KMS-11 (cell line): Measurements from ENCODE around the gene A2M.

Source experiments
- H2AFZ ChIP-seq: fragments of 200-600 bp; sonication (generic); 2 replicates; pipeline ENCODE4 v1.6.1; 2016; ENCODE audit warnings: antibody characterized with exemption, mixed run types, low read depth
- H3K27ac ChIP-seq: fragments of 200-600 bp; sonication (generic); 2 replicates; pipeline ENCODE4 v1.6.1; 2016; ENCODE audit warnings: mild to moderate bottlenecking, mixed run types
- H3K27me3 ChIP-seq: fragments of 200-600 bp; sonication (generic); 2 replicates; pipeline ENCODE4 v1.6.1; 2017; ENCODE audit warnings: mild to moderate bottlenecking, low read depth, mixed run types, moderate library complexity; ENCODE audit not compliant: insufficient read depth
- H3K36me3 ChIP-seq: fragments of 200-600 bp; sonication (generic); 2 replicates; pipeline ENCODE4 v1.6.1; 2017; ENCODE audit warnings: mild to moderate bottlenecking, mixed run types; ENCODE audit not compliant: insufficient read depth
- H3K4me1 ChIP-seq: fragments of 200-600 bp; sonication (generic); 2 replicates; pipeline ENCODE4 v1.6.1; 2016; ENCODE audit warnings: mild to moderate bottlenecking, low read depth, mixed run types; ENCODE audit not compliant: poor library complexity, severe bottlenecking
- H3K4me2 ChIP-seq: fragments of 200-600 bp; sonication (generic); 2 replicates; pipeline ENCODE4 v1.7.0; 2016; ENCODE audit warnings: mild to moderate bottlenecking, mixed run types
- H3K4me3 ChIP-seq: fragments of 200-600 bp; sonication (generic); IDR thresholded peaks from 2 replicates; pipeline ENCODE4 v1.6.1; 2017; ENCODE audit warnings: low read depth, low read length, mixed read lengths; ENCODE audit not compliant: insufficient read depth
- H3K79me2 ChIP-seq: fragments of 200-600 bp; sonication (generic); 2 replicates; pipeline ENCODE4 v1.6.1; 2016; ENCODE audit warnings: low read depth, mixed run types; ENCODE audit not compliant: insufficient read depth
- H3K9ac ChIP-seq: fragments of 200-600 bp; sonication (generic); 2 replicates; pipeline ENCODE4 v1.6.1; 2016; ENCODE audit warnings: mild to moderate bottlenecking, mixed run types
- H4K20me1 ChIP-seq: fragments of 200-600 bp; sonication (generic); 2 replicates; pipeline ENCODE4 v1.6.1; 2016; ENCODE audit warnings: mild to moderate bottlenecking, mixed run types; ENCODE audit not compliant: insufficient read depth
- CTCF ChIP-seq: fragments of 200-600 bp; sonication (generic); conservative IDR thresholded peaks from 2 replicates; pipeline ENCODE4 v1.6.1; 2017; ENCODE audit warnings: low read depth, mild to moderate bottlenecking, antibody characterized with exemption, low read length, moderate library complexity, mixed read lengths

A2M gene

GRCh38 chr12:9095322-9095721, 20.4 kb downstream of the A2M start:
- no peaks in the 10 kb centered on the region for H4K20me1 ChIP-seq
- H3K4me3 ChIP-seq, result no peak overlapping the region
- no peak for TF ChIP-seq CTCF
- no peak overlapping the region for H3K9ac ChIP-seq
- H3K36me3 ChIP-seq, result no peaks in the 10 kb centered on the region
- H2AFZ ChIP-seq, result no peak overlapping the region
- no peak overlapping the region for H3K27ac ChIP-seq
- H3K79me2 ChIP-seq, result no peaks in the 10 kb centered on the region
- no peaks in the 10 kb centered on the region for H3K4me1 ChIP-seq
- H3K27me3 ChIP-seq, result no peaks in the 10 kb centered on the region
- no peak overlapping the region for H3K4me2 ChIP-seq

GRCh38 chr12:9094512-9095206, 21.1 kb downstream of the A2M start:
- H3K36me3 ChIP-seq, result no peaks in the 10 kb centered on the region
- no peaks in the 10 kb centered on the region for H4K20me1 ChIP-seq
- no peaks in the 10 kb centered on the region for H3K4me1 ChIP-seq

GRCh38 chr12:9091891-9092598, 23.7 kb downstream of the A2M start:
- no peak for TF ChIP-seq CTCF
- no peak overlapping the region for H3K4me2 ChIP-seq
- H2AFZ ChIP-seq, result no peak overlapping the region
- H3K27ac ChIP-seq, result no peak overlapping the region
- no peak overlapping the region for H3K4me3 ChIP-seq
- no peaks in the 10 kb centered on the region for H3K4me1 ChIP-seq
- no peaks in the 10 kb centered on the region for H3K79me2 ChIP-seq
- H3K9ac ChIP-seq, result no peak overlapping the region
- no peaks in the 10 kb centered on the region for H4K20me1 ChIP-seq
- H3K36me3 ChIP-seq, result no peaks in the 10 kb centered on the region
- no peaks in the 10 kb centered on the region for H3K27me3 ChIP-seq

More at GRCh38 chr12:9094512-9095206, 21.1 kb downstream of the A2M start:
- Histone ChIP-seq H3K9ac (no peak overlapping the region), H2AFZ (no peak overlapping the region), H3K79me2 (no peaks in the 10 kb centered on the region), H3K4me3 (no peak overlapping the region), H3K4me2 (no peak overlapping the region), H3K27me3 (no peaks in the 10 kb centered on the region), H3K27ac (no peak overlapping the region)
- no peak for TF ChIP-seq CTCF

- H3K9ac ChIP-seq, result no peak overlapping the region
- H3K79me2 ChIP-seq, result no peaks in the 10 kb centered on the region
Measured at GRCh38 chr12:9090220-9090619, 25.5 kb downstream of the A2M start.

More at GRCh38 chr12:9090220-9090619, 25.5 kb downstream of the A2M start:
- Histone ChIP-seq H3K4me1 (no peaks in the 10 kb centered on the region), H3K4me2 (no peak overlapping the region), H4K20me1 (no peaks in the 10 kb centered on the region), H3K4me3 (no peak overlapping the region), H3K36me3 (no peaks in the 10 kb centered on the region), H2AFZ (no peak overlapping the region), H3K27me3 (no peaks in the 10 kb centered on the region), H3K27ac (no peak overlapping the region)
- no peak for TF ChIP-seq CTCF
